H1 (cell line): Measurements from ENCODE around the gene HS6ST3.

Experiments used
- CTCF ChIP-seq, 3 experiments: IDR thresholded peaks; 1 replicate in 2 of 3; 2 replicates in 1 of 3; pipeline versions ENCODE4 v1.5.1 to v1.6.1; 2011; ENCODE audit warnings: low read length in 3 of 3, mild to moderate bottlenecking in 3 of 3, inconsistent platforms in 2 of 3, low read depth in 1 of 3, moderate library complexity in 1 of 3; ENCODE audit not compliant: insufficient read depth in 1 of 3; ENCODE audit errors: control extremely low read depth in 1 of 3
- MAX ChIP-seq: IDR thresholded peaks from 2 replicates; pipeline ENCODE4 v1.6.1; 2012; ENCODE audit warnings: inconsistent platforms

- TF ChIP-seq MAX = no peak
- no peak for TF ChIP-seq CTCF (IDR thresholded peaks at IDR 0.05; ENCODE audit: control extremely low read depth in 1 of 3, insufficient read depth in 1 of 3, low read depth in 1 of 3, low read length in 3 of 3)
These were observed 128.6 kb downstream of the HS6ST3 start for GRCh38 chr13:96218475-96218874.
